RWPE2 (cell line): ENCODE results near the gene TMC2.

Experiments
- ATAC-seq: fragments of 200-7000 bp; cut with Tn5 transposase; 3 replicates; pipeline ENCODE4 v1.9.1; 2021; ENCODE audit warnings: low read depth
- DNase-seq: peaks from one replicate; pipeline ENCODE4 v3.0.0-alpha.2; 2020; ENCODE audit warnings: low spot score
- H3K27ac ChIP-seq: fragments of 450-650 bp; 2 replicates; pipeline ENCODE4 v1.5.1; 2017; ENCODE audit warnings: mild to moderate bottlenecking; ENCODE audit not compliant: poor library complexity, severe bottlenecking
- H3K27me3 ChIP-seq: fragments of 250-450 bp; sonication (Bioruptor Pico); 2 replicates; pipeline ENCODE4 v1.5.1; 2021; ENCODE audit warnings: mild to moderate bottlenecking, moderate library complexity; ENCODE audit not compliant: insufficient read depth, poor library complexity, severe bottlenecking
- H3K36me3 ChIP-seq: fragments of 250-450 bp; sonication (Bioruptor Pico); 2 replicates; pipeline ENCODE4 v1.5.1; 2020; ENCODE audit warnings: low read depth, mild to moderate bottlenecking, moderate library complexity
- H3K4me1 ChIP-seq: fragments of 250-450 bp; sonication (Bioruptor Pico); 2 replicates; pipeline ENCODE4 v1.5.1; 2021; ENCODE audit warnings: mild to moderate bottlenecking, moderate library complexity; ENCODE audit not compliant: insufficient read depth, poor library complexity, severe bottlenecking
- H3K4me3 ChIP-seq: fragments of 250-450 bp; sonication (Bioruptor Pico); 2 replicates; pipeline ENCODE4 v1.5.1; 2021; ENCODE audit warnings: mild to moderate bottlenecking, moderate library complexity; ENCODE audit not compliant: severe bottlenecking
- H3K9me3 ChIP-seq: fragments of 250-450 bp; sonication (Bioruptor Pico); 2 replicates; pipeline ENCODE4 v1.5.1; 2021; ENCODE audit warnings: mild to moderate bottlenecking, moderate library complexity; ENCODE audit not compliant: severe bottlenecking
- TF ChIP-seq, protein P1 (sequence below): fragments of 450-650 bp; IDR thresholded peaks from one replicate; pipeline ENCODE4 v1.5.1; 2017; ENCODE audit warnings: mild to moderate bottlenecking, moderate library complexity; ENCODE audit not compliant: poor library complexity, severe bottlenecking

The TMC2 gene

DNA sequence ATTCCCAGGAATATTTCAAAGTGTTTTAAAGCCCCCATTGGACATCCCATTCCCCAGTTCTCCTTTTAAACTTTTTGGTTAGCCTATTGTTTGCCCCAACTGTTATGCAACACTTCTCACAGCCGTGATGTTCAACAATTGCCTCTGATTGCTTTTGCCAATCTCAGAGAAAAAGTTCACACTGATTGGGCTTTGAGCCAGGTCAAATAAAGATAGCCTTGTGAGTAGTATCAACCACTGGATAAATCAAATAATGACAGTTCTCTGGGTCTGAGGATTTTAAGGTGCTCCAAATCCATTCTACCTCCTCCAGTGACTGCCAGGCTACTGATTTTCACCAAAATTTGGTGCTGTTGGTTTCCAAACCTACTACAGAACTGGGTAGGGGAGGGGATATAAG lies 97.0 kb downstream of the TMC2 start:
- Histone ChIP-seq H3K27me3 (no peaks in the 10 kb centered on the region), H3K9me3 (no peaks in the 10 kb centered on the region), H3K36me3 (no peaks in the 10 kb centered on the region), H3K4me3 (no peak overlapping the region), H3K4me1 (no peaks in the 10 kb centered on the region), H3K27ac (no peak overlapping the region)
- DNase-seq (no peak), ATAC-seq (no peak)
- TF ChIP-seq, protein P1, sequence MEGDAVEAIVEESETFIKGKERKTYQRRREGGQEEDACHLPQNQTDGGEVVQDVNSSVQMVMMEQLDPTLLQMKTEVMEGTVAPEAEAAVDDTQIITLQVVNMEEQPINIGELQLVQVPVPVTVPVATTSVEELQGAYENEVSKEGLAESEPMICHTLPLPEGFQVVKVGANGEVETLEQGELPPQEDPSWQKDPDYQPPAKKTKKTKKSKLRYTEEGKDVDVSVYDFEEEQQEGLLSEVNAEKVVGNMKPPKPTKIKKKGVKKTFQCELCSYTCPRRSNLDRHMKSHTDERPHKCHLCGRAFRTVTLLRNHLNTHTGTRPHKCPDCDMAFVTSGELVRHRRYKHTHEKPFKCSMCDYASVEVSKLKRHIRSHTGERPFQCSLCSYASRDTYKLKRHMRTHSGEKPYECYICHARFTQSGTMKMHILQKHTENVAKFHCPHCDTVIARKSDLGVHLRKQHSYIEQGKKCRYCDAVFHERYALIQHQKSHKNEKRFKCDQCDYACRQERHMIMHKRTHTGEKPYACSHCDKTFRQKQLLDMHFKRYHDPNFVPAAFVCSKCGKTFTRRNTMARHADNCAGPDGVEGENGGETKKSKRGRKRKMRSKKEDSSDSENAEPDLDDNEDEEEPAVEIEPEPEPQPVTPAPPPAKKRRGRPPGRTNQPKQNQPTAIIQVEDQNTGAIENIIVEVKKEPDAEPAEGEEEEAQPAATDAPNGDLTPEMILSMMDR = no peak

DNA sequence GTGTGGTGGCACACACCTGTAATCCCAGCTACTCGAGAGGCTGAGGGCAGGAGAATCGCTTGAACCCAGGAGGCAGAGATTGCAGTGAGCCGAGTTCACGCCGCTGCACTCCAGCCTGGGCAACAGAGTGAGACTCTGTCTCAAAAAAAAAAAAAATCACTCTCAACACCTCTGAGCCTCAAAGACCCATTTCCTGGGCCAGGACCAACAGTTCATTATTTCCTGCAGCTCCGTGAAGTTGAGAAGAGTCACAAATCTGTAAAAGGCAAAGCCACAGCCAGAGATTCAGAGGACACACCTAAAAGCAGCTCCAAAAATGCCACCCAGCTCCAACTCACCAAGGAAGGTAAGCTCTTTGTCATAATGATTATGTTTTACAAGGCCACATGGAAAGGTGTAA lies 100.9 kb downstream of the TMC2 start:
- no peak for ATAC-seq

DNA sequence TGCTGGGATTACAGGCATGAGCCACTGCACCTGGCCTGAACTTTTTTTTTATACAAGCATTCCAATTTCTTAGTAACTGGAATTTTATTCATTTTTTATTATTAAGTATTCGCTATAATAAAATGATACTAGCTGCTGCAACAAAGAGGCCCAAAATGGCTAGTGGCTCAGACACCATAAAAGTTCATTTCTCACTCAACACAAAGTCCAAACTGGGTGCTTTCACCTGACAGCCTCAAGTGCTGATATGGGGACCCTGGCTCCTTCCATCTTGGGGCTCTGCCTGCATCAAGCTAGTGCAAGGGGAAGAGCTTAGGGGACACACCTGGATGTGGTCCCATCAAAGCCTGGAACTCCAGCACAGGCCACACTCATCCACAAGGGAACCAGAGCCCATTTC lies 103.9 kb downstream of the TMC2 start:
- peaks cover 2% of the 10 kb centered on the region for H3K9me3 ChIP-seq

More for the DNA sequence above, 100.9 kb downstream of the TMC2 start:
- TF ChIP-seq, protein P1 = no peak
- Histone ChIP-seq H3K27ac (no peak overlapping the region), H3K9me3 (no peaks in the 10 kb centered on the region), H3K27me3 (no peaks in the 10 kb centered on the region), H3K36me3 (no peaks in the 10 kb centered on the region), H3K4me1 (no peaks in the 10 kb centered on the region), H3K4me3 (no peak overlapping the region)
- DNase-seq = no peak

DNA sequence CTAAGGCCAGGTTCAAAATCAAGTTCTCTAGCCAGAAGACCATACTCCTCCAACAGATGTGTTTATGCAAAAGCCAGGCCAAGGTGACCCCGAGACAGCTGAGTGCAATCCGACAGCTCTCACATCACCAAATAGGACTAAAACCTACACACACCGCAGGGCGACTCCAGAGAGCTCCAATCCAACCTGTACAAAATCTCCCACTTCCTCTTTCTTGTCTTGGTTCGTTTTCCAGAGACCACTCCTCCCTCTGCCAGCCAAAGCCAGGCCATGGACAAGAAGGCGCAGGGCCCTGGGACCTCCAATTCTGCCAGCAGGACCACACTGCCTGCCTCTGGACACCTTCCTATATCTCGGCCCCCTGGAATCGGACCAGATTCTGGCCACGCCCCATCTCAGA lies 104.5 kb downstream of the TMC2 start:
- TF ChIP-seq, protein P1 = no peak
- Histone ChIP-seq H3K27ac (no peak overlapping the region), H3K9me3 (peaks cover 2% of the 10 kb centered on the region), H3K27me3 (no peaks in the 10 kb centered on the region), H3K36me3 (no peaks in the 10 kb centered on the region), H3K4me1 (no peaks in the 10 kb centered on the region), H3K4me3 (no peak overlapping the region)
- ATAC-seq (no peak), DNase-seq (no peak)

More for the DNA sequence above, 103.9 kb downstream of the TMC2 start:
- H3K27ac ChIP-seq = no peak overlapping the region
- TF ChIP-seq, protein P1 = no peak
- H3K36me3 ChIP-seq = no peaks in the 10 kb centered on the region
- no peaks in the 10 kb centered on the region for H3K27me3 ChIP-seq
- H3K4me3 ChIP-seq = no peak overlapping the region
- DNase-seq (no peak), ATAC-seq (no peak)
- no peaks in the 10 kb centered on the region for H3K4me1 ChIP-seq

DNA sequence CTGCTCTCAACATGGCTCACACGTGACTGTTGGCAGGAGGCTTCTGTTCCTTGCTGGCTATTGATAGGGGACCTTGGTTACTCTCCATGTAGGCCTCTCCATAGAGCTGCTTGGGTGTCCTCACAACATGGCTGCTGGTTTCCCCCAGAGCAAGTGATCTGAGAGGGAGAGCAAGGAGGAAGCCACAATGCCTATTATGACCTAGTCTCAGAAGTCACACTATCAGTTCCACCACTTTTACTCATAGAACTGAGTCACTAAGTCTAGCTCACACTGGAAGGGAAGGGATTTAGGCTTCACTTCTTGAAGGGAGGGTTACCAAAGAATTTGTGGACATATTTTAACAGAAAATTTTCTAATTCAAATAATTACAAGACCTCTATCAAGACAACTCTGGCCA lies 107.3 kb downstream of the TMC2 start:
- Histone ChIP-seq H3K27ac (no peak overlapping the region), H3K9me3 (peaks cover 2% of the 10 kb centered on the region), H3K4me1 (no peaks in the 10 kb centered on the region), H3K36me3 (no peaks in the 10 kb centered on the region), H3K27me3 (no peaks in the 10 kb centered on the region), H3K4me3 (no peak overlapping the region)
- ATAC-seq (no peak), DNase-seq (no peak)
- TF ChIP-seq, protein P1 = no peak
